ENCODE measurements around the gene SRL. TPM values are rescaled to one million over a fixed set of nuclear protein-coding genes. Genes with fewer than 3 reads are reported as not detected.

SRL gene
- total and polyA plus RNA-seq, 2 of the 13 experiments (the other 11 are each of a cell fraction or from before 2014, with no cell fraction given): 0.05 TPM; not detected in 1

DNA sequence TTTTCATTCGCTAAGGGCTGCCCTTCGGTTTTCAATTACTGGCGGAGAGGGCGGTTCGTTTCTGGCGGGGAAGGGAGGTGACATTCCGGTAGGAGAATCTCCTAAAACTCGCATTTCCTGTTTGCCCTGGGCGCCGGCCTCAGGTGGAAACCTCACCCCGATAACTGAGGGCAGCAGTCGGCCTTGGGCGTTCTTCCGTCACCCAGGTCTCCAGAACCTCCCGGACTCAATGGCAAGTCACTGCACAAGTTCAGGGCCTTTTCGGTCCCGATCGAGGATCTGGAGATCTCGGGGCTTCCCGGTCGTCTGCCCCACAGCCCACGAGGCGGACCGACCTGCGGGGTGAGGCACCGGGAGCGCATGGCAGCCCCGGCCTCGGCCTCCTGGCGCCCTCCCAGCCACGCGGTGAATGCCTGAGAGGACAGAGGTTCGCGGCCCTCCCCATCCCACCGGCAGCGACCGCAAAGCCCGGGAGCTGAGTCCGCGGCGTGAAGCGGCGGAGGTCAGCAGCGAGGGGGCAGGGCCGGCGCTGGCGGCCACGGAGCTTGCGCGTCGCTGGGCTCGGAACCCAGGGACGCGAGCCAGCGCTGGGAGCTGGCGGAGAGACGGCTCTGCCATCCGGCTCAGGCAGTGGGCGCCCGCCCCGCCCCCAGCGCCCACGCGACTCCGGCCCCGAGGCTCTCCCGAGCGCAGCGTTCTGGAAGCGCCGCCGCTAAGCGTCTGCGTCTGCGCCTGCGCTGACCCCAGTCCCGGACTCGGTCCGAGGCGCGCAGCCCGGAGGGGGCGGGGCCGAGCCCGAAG, 58.4 kb downstream of the SRL start (continued):
- TF ChIP-seq ZNF142 (CRISPR knock-in tag; IDR thresholded peaks at IDR 0.05) (no peak), NKX3-1 (CRISPR knock-in tag; IDR thresholded peaks at IDR 0.05) (no peak; the same call in 1 of the 2 replicates), NR2F6 (IDR thresholded peaks at IDR 0.05) (peak; percentile 46; the same call in 1 of the 2 replicates), NR2F6 (CRISPR knock-in tag; IDR thresholded peaks at IDR 0.05) (no peak), ATF3 (CRISPR knock-in tag; IDR thresholded peaks at IDR 0.05) (0 out of 2 replicates have a peak, but pooled peaks have one; percentile 16), ZFP90 (CRISPR knock-in tag; IDR thresholded peaks at IDR 0.05; ENCODE audit: borderline replicate concordance) (no peak; the same call in 1 of the 2 replicates), ZUFSP (CRISPR knock-in tag; IDR thresholded peaks at IDR 0.05; ENCODE audit: borderline replicate concordance) (no peak), TCF7L2 (IDR thresholded peaks at IDR 0.05; ENCODE audit: low read depth, low read length) (no peak), RBFOX2 (IDR thresholded peaks at IDR 0.05; ENCODE audit: low read depth, low read length) (peak; percentile 90), ZNF367 (CRISPR knock-in tag; IDR thresholded peaks at IDR 0.05; ENCODE audit: borderline replicate concordance) (peak; percentile 62; the same call in 1 of the 2 replicates), CENPX (CRISPR knock-in tag; IDR thresholded peaks at IDR 0.05) (no peak), BATF2 (CRISPR knock-in tag; IDR thresholded peaks at IDR 0.05) (no peak), MAFK (conservative IDR thresholded peaks at IDR 0.05 in 1 of 2, IDR thresholded peaks at IDR 0.05 in 1 of 2; ENCODE audit: low read length in 2 of 2) (no peak), SETDB1 (CRISPR knock-in tag; IDR thresholded peaks at IDR 0.05; ENCODE audit: borderline replicate concordance) (no peak), ZNF468 (CRISPR knock-in tag; IDR thresholded peaks at IDR 0.05) (0 out of 2 replicates have a peak, but pooled peaks have one; percentile 65), ZMAT5 (CRISPR knock-in tag; IDR thresholded peaks at IDR 0.05; ENCODE audit: borderline replicate concordance, low read depth) (no peak)
- TF ChIP-seq, protein P1, sequence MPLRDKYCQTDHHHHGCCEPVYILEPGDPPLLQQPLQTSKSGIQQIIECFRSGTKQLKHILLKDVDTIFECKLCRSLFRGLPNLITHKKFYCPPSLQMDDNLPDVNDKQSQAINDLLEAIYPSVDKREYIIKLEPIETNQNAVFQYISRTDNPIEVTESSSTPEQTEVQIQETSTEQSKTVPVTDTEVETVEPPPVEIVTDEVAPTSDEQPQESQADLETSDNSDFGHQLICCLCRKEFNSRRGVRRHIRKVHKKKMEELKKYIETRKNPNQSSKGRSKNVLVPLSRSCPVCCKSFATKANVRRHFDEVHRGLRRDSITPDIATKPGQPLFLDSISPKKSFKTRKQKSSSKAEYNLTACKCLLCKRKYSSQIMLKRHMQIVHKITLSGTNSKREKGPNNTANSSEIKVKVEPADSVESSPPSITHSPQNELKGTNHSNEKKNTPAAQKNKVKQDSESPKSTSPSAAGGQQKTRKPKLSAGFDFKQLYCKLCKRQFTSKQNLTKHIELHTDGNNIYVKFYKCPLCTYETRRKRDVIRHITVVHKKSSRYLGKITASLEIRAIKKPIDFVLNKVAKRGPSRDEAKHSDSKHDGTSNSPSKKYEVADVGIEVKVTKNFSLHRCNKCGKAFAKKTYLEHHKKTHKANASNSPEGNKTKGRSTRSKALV (CRISPR knock-in tag; IDR thresholded peaks at IDR 0.05): peak; percentile 22; the same call in 1 of the 2 replicates

All from HepG2 (cell line).